WERI-Rb-1 (cell line): ENCODE results near the gene CAV1.

Source experiments
- DNase-seq: peaks from one replicate; pipeline ENCODE4 v3.0.0-alpha.2; 2020
- H3K27ac ChIP-seq: fragments of 250-450 bp; sonication (Bioruptor Pico); 2 replicates; pipeline ENCODE4 v1.5.1; 2020; ENCODE audit warnings: mild to moderate bottlenecking, moderate library complexity
- H3K27me3 ChIP-seq: fragments of 250-450 bp; sonication (Bioruptor Pico); 2 replicates; pipeline ENCODE4 v1.5.1; 2021; ENCODE audit warnings: mild to moderate bottlenecking, low read depth, moderate library complexity; ENCODE audit not compliant: insufficient read depth, severe bottlenecking
- H3K36me3 ChIP-seq: fragments of 250-450 bp; sonication (Bioruptor Pico); 2 replicates; pipeline ENCODE4 v1.5.1; 2020; ENCODE audit warnings: mild to moderate bottlenecking, moderate library complexity
- H3K4me3 ChIP-seq: 2 replicates; pipeline ENCODE4 v1.5.1; 2011; ENCODE audit warnings: low read depth, mild to moderate bottlenecking, control low read depth, low read length
- H3K9me3 ChIP-seq: fragments of 250-450 bp; sonication (Bioruptor Pico); 2 replicates; pipeline ENCODE4 v1.5.1; 2021; ENCODE audit warnings: mild to moderate bottlenecking, moderate library complexity; ENCODE audit not compliant: severe bottlenecking
- TF ChIP-seq, protein P1 (sequence below): IDR thresholded peaks from 2 replicates; pipeline ENCODE4 v1.5.1; 2011; ENCODE audit warnings: low read depth, mild to moderate bottlenecking, control low read depth, inconsistent platforms, low read length

The CAV1 gene

DNA sequence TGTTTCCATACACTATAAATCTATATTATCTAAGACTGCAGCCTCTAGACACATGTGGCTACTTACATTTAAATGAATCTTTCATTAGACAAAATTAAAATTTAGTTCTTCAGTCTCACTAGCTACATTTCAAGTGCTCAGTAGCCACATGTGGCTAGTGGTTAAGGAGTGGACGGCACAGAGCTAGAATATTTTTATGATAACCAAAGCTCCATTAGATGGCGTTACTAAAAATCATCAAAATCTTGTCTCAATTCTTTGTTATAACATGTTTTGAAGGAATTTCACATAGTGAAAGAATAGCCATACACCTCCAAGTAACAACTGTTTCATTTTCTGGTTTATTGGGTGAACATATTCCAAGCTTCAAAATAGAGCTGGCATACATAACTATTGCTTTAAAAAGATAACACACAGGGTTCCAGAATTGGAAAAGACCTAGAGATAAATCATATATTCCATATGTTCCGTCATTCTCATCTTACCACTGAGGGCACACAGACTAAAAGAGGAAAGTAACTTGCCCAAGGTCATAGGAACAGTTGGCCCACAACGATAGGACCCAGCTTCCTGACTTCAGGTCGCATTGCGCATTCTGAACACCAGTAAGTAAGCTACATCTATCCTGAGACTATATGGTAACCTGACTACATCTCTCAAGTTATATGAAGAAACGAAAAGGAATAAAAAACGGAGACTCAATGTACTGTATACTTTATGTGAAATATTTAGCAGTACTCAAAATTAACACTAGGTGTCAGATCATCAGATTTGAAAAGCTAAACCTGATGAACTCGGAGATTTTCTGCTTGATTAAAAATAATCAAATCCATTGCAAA, 66.6 kb downstream of the CAV1 start:
- TF ChIP-seq, protein P1, sequence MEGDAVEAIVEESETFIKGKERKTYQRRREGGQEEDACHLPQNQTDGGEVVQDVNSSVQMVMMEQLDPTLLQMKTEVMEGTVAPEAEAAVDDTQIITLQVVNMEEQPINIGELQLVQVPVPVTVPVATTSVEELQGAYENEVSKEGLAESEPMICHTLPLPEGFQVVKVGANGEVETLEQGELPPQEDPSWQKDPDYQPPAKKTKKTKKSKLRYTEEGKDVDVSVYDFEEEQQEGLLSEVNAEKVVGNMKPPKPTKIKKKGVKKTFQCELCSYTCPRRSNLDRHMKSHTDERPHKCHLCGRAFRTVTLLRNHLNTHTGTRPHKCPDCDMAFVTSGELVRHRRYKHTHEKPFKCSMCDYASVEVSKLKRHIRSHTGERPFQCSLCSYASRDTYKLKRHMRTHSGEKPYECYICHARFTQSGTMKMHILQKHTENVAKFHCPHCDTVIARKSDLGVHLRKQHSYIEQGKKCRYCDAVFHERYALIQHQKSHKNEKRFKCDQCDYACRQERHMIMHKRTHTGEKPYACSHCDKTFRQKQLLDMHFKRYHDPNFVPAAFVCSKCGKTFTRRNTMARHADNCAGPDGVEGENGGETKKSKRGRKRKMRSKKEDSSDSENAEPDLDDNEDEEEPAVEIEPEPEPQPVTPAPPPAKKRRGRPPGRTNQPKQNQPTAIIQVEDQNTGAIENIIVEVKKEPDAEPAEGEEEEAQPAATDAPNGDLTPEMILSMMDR = 0 out of 2 replicates have a peak, but pooled peaks have one; percentile 14
- Histone ChIP-seq H3K27ac (no peak overlapping the region), H3K9me3 (no peaks in the 10 kb centered on the region), H3K4me3 (no peak overlapping the region), H3K36me3 (no peaks in the 10 kb centered on the region), H3K27me3 (no peaks in the 10 kb centered on the region)
- DNase-seq = no peak

DNA sequence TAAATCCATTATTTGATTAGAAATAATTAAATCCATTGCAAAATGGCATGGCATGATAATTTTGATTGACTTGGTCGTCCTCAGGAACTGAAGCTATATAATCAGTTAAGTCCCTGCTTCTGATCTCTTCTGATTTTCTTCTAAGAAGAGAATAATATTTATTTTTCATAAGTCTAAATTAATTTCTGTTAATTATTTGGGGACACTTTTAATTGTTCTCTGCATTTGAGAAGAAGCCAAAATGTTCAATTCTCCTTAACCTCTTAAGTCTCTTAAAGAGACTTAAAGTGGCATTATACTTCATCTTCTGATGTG, 67.2 kb downstream of the CAV1 start:
- TF ChIP-seq, protein P1 = no peak
- Histone ChIP-seq H3K4me3 (no peak overlapping the region), H3K36me3 (no peaks in the 10 kb centered on the region), H3K9me3 (no peaks in the 10 kb centered on the region), H3K27ac (no peak overlapping the region), H3K27me3 (no peaks in the 10 kb centered on the region)
- no peak for DNase-seq

DNA sequence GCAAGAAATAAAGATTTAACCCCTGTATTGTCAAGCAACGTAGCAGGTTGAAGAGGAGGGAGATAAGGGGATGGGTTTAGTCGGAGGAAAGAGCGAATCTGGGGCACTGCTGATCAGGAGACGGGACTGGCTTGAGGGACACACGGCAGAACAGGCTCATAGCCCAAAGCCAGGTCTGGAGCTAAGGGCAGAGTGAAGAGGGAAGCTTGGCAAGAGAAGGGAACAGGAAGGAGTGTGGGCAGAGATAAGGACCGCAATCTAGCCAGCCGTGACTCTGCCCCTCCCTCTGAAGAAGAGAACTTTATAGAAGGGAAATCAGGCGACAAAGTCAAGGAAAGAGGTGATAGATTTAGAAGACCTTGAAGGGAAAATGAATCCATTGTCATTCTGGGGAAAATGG, 67.6 kb downstream of the CAV1 start:
- TF ChIP-seq, protein P1 = no peak
- DNase-seq = no peak
- H3K27me3 ChIP-seq = no peaks in the 10 kb centered on the region
- no peaks in the 10 kb centered on the region for H3K9me3 ChIP-seq
- no peaks in the 10 kb centered on the region for H3K36me3 ChIP-seq
- H3K4me3 ChIP-seq = no peak overlapping the region
- H3K27ac ChIP-seq = no peak overlapping the region

DNA sequence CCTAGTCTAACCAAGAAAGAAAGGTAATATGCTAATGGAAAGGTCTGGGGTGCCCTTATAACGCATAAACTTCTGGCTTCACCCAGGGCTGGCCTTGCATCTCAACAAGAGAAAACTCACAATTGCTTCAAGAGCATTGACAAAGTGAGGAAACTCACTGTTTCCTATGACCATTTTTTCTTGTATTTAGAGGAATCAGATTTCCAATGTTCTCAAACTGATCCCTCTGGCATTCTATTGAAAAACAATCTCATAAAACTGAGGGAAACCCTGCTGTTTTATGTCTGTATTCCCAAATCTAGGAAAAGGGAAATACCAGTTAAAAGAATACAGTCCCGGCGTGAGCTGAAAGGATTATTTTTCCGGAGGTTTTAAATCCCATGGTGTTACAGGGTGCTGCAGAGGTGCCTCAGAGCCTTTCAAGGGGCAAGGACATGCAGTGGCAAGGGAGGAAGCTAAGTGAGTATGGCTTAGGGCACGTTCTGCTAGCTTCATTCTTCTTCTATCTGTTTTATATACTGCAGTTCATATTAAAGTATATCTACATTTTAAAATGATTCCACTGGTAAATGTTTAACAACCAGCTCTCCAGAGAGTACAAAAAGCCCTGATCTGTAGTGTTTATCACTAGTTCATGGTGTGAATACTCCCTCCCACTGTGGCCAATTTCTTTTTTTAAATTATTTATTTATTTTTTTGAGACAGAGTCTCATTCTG, 68.7 kb downstream of the CAV1 start:
- Histone ChIP-seq H3K27ac (no peak overlapping the region), H3K4me3 (no peak overlapping the region), H3K36me3 (no peaks in the 10 kb centered on the region), H3K27me3 (no peaks in the 10 kb centered on the region), H3K9me3 (no peaks in the 10 kb centered on the region)
- TF ChIP-seq, protein P1 = no peak
- DNase-seq = no peak

DNA sequence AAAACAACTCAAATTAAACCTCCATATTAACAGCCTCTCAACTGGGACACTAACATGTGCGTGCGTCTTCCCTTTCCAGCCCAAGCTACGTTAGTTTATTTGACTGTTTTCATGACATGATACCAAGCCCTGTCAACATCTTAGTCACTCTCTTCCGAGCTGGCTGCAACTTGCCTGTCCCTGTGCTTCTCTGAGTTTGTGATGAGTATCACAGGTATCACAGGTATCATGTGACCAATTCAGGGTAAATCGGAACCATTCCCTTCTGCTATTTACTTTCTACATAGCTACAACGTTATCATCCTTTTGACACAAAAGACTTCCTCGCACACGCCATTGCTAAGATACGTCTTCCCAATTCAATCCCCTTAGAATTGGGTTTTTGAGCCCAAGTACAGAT, 70.2 kb downstream of the CAV1 start:
- TF ChIP-seq, protein P1 = no peak
- no peak for DNase-seq
- Histone ChIP-seq H3K36me3 (no peaks in the 10 kb centered on the region), H3K9me3 (no peaks in the 10 kb centered on the region), H3K4me3 (no peak overlapping the region), H3K27ac (no peak overlapping the region), H3K27me3 (no peaks in the 10 kb centered on the region)
